WTC11 (cell line): ENCODE results near the gene NXPH3. TPM values are rescaled to one million over a fixed set of nuclear protein-coding genes. Genes with fewer than 3 reads are reported as not detected.

Experiments
- ATAC-seq: fragments of 200-7000 bp; cut with Tn5 transposase; 2 replicates; pipeline ENCODE4 v1.10.0; 2021; ENCODE audit warnings: mild to moderate bottlenecking, moderate library complexity
- CTCF ChIA-PET: fragments of 300-600 bp; sonication (Branson Sonifier 250); formaldehyde crosslinking; loops from one replicate; lab custom pipeline; 2021; ENCODE audit warnings: antibody characterized with exemption; lab: Charles Lee
- POLR2A ChIA-PET: fragments of 350-600 bp; sonication (Branson Sonifier 250); formaldehyde crosslinking; loops from one replicate; lab custom pipeline; 2021; ENCODE audit warnings: antibody characterized with exemption; lab: Charles Lee
- DNase-seq: peaks from one replicate; pipeline ENCODE4 v3.0.0; 2021; ENCODE audit warnings: low spot score
- H3K27ac Mint-ChIP-seq: 2 replicates; pipeline ENCODE4 v1.8.0; 2021; ENCODE audit warnings: mixed read lengths
- H3K27me3 Mint-ChIP-seq: 2 replicates; pipeline ENCODE4 v1.8.0; 2021; ENCODE audit warnings: low read depth, mild to moderate bottlenecking, moderate library complexity, mixed read lengths
- H3K36me3 Mint-ChIP-seq: 2 replicates; pipeline ENCODE4 v1.8.0; 2021; ENCODE audit warnings: mixed read lengths
- H3K4me1 Mint-ChIP-seq: 2 replicates; pipeline ENCODE4 v1.8.0; 2022; ENCODE audit warnings: mixed read lengths
- H3K4me3 Mint-ChIP-seq: 2 replicates; pipeline ENCODE4 v1.8.0; 2021; ENCODE audit warnings: mild to moderate bottlenecking, moderate library complexity, mixed read lengths
- H3K9me3 Mint-ChIP-seq: 2 replicates; pipeline ENCODE4 v1.8.0; 2021; ENCODE audit warnings: mixed read lengths
- HMGA2 ChIP-seq: fragments of 250-450 bp; sonication (Bioruptor Pico); IDR thresholded peaks from 2 replicates; pipeline ENCODE4 v1.4.0; 2021; ENCODE audit warnings: mild to moderate bottlenecking, moderate library complexity
- RORB ChIP-seq: fragments of 250-450 bp; sonication (Bioruptor Pico); IDR thresholded peaks from 2 replicates; pipeline ENCODE4 v1.9.0; 2021; ENCODE audit warnings: mild to moderate bottlenecking
- ZNF671 ChIP-seq: fragments of 250-450 bp; sonication (Bioruptor Pico); IDR thresholded peaks from 2 replicates; pipeline ENCODE4 v1.8.0; 2021; ENCODE audit warnings: mild to moderate bottlenecking
- total RNA-seq: library from RNA; stranded (reverse); gene quantifications from 3 replicates; pipeline ENCODE4 v1.2.3, GENCODE V29; 2021
- TF ChIP-seq, protein P1 (sequence below): fragments of 250-450 bp; sonication (Bioruptor Pico); IDR thresholded peaks from 2 replicates; pipeline ENCODE4 v1.9.0; 2021; ENCODE audit warnings: mild to moderate bottlenecking

NXPH3 gene
- total RNA-seq, 1 experiment from 2014 or later: 3.4 TPM

DNA sequence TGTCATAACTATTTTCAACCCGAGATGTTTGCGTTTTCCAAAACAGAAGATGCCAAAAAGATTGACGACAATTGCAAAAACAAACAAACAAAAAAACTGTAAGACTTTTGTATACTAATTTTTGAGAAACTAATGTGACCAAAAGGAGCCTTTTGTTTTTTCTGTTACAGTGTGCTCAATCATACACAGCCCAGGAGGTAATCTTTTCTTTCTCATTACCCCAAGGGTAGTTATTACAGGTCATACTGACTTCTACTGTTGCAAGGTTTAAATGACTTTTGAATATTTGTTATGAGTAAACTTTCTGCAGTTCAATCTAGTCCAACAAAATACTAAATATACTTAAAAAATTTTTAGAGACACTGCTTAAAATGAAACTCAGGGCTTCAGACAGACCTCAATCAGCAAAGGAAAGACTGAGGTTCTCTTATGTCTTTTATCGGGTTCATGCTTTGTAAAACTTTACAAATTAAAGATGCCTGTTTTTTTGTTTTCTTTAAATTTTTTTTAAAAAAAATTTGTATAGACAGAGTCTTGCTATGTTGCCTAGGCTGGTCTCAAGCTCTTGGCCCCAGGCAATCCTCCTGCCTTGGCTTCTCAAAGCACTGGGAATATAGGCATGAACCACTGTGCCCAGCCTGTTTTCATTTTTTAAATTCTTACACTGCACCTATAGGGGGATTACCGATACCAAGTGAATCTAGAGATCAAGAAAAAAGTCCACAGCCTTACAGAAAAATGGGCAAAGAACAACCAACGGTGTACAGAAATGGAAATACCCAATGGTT, 54.6 kb downstream of the NXPH3 start (continued):
- TF ChIP-seq ZNF671 (CRISPR knock-in tag): no peak
- no peak for TF ChIP-seq RORB
- TF ChIP-seq, protein P1, sequence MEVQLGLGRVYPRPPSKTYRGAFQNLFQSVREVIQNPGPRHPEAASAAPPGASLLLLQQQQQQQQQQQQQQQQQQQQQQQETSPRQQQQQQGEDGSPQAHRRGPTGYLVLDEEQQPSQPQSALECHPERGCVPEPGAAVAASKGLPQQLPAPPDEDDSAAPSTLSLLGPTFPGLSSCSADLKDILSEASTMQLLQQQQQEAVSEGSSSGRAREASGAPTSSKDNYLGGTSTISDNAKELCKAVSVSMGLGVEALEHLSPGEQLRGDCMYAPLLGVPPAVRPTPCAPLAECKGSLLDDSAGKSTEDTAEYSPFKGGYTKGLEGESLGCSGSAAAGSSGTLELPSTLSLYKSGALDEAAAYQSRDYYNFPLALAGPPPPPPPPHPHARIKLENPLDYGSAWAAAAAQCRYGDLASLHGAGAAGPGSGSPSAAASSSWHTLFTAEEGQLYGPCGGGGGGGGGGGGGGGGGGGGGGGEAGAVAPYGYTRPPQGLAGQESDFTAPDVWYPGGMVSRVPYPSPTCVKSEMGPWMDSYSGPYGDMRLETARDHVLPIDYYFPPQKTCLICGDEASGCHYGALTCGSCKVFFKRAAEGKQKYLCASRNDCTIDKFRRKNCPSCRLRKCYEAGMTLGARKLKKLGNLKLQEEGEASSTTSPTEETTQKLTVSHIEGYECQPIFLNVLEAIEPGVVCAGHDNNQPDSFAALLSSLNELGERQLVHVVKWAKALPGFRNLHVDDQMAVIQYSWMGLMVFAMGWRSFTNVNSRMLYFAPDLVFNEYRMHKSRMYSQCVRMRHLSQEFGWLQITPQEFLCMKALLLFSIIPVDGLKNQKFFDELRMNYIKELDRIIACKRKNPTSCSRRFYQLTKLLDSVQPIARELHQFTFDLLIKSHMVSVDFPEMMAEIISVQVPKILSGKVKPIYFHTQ (CRISPR knock-in tag): no peak

DNA sequence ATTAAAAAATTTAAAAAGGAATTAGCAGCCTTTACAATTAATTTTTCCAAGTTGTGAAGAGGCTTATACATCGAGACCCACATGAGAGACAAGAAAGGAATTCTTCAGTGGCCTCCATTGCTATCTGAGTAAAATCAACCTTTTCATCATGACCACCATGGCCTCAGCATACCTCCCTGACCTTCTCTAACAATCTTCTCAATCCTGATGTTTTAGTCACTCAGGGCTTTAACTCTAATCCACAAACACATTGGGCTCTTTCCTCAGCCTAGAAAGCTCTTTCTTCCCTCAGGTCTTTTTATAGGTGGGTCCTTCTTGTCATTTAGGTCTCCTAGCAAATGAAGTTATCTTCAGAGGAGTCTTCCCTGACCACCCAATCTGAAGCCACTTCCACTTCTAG, 55.8 kb downstream of the NXPH3 start:
- ATAC-seq: no peak
- no peak overlapping the region for H3K27ac Mint-ChIP-seq
- ChIA-PET POLR2A (no interaction called here), CTCF (interaction anchor here (1.3 kb wide), 1 partner anchor 64 kb away, joined by 3 read pairs; no protein-coding TSS in a partner anchor)
- TF ChIP-seq HMGA2 (CRISPR knock-in tag): no peak
- TF ChIP-seq, all 79 proteins: peak for 0
- H3K9me3 Mint-ChIP-seq: no peaks in the 10 kb centered on the region
- peaks cover 24% of the 10 kb centered on the region for H3K4me1 Mint-ChIP-seq
- H3K27me3 Mint-ChIP-seq: no peaks in the 10 kb centered on the region
- H3K4me3 Mint-ChIP-seq: no peak overlapping the region
- no peaks in the 10 kb centered on the region for H3K36me3 Mint-ChIP-seq
- no peak for DNase-seq

Other genes starting within 250 kb of the NXPH3 start
- 40.8 to 46.0 TPM (median 44.2 TPM) in 3 replicates for gene ZNF652, start 213.6 kb upstream of the NXPH3 start, total RNA-seq
- gene PHB1, start 161.0 kb upstream of the NXPH3 start, total RNA-seq: 350 to 375 TPM (median 362 TPM) in 3 replicates
- 11.3 to 12.4 TPM (median 12.1 TPM) in 3 replicates for gene NGFR, start 80.6 kb upstream of the NXPH3 start, total RNA-seq
- 19.2 to 32.4 TPM (median 22.4 TPM) in 3 replicates for gene SPOP, start 102.2 kb downstream of the NXPH3 start, total RNA-seq
- gene SLC35B1, start 132.1 kb downstream of the NXPH3 start, total RNA-seq: 43.7 to 55.9 TPM (median 45.0 TPM) in 3 replicates
- gene FAM117A, start 188.3 kb downstream of the NXPH3 start, total RNA-seq: 26.2 to 30.4 TPM (median 29.7 TPM) in 3 replicates
- gene KAT7, start 212.8 kb downstream of the NXPH3 start, total RNA-seq: 165 to 199 TPM (median 171 TPM) in 3 replicates